PC-3 (cell line): Measurements from ENCODE around the gene MROH8. TPM values are rescaled to one million over a fixed set of nuclear protein-coding genes. Genes with fewer than 3 reads are reported as not detected.

ENCODE experiments used
- ATAC-seq: fragments of 200-7000 bp; cut with Tn5 transposase; 2 replicates; pipeline ENCODE4 v1.9.1; 2020; ENCODE audit warnings: mild to moderate bottlenecking, moderate library complexity
- BruUV-seq: library from RNA; stranded (reverse); fragments of 400-500 nt; replicated peaks from 2 replicates; lab custom pipeline; 2021; lab: Mats Ljungman, UMichigan
- CTCF ChIA-PET: fragments of 300-600 bp; sonication (Branson Sonifier 250); formaldehyde crosslinking; loops from one replicate; lab custom pipeline; 2022; ENCODE audit warnings: antibody characterized with exemption; lab: Charles Lee
- POLR2A ChIA-PET: fragments of 300-600 bp; sonication (Branson Sonifier 250); formaldehyde crosslinking; loops from one replicate; lab custom pipeline; 2022; ENCODE audit warnings: antibody characterized with exemption; ENCODE audit not compliant: unreplicated experiment; lab: Charles Lee
- DNase-seq: peaks from one replicate; pipeline ENCODE4 v3.0.0-alpha.2; 2015
- H2AFZ ChIP-seq: fragments of 300-600 bp; sonication (generic); 2 replicates; pipeline ENCODE4 v1.6.0; 2016; ENCODE audit warnings: antibody characterized with exemption, low read length
- H3F3A ChIP-seq: fragments of 300-600 bp; sonication (generic); one replicate; pipeline ENCODE4 v1.6.0; 2017; ENCODE audit warnings: antibody characterized with exemption, low read length, control low read depth, mild to moderate bottlenecking; ENCODE audit not compliant: unreplicated experiment
- H3K27ac ChIP-seq: fragments of 300-600 bp; sonication (generic); 2 replicates; pipeline ENCODE4 v1.5.1; 2016; ENCODE audit warnings: mild to moderate bottlenecking, low read length
- H3K27me3 ChIP-seq: fragments of 300-600 bp; sonication (generic); 2 replicates; pipeline ENCODE4 v1.6.1; 2016; ENCODE audit warnings: low read length, mixed read lengths
- H3K36me3 ChIP-seq: fragments of 300-600 bp; sonication (generic); 2 replicates; pipeline ENCODE4 v1.6.1; 2016; ENCODE audit warnings: low read depth, mixed run types, low read length, mixed read lengths
- H3K4me1 ChIP-seq: fragments of 300-600 bp; sonication (generic); 2 replicates; pipeline ENCODE4 v1.5.1; 2016; ENCODE audit warnings: low read length; ENCODE audit not compliant: insufficient read depth
- H3K4me2 ChIP-seq: fragments of 300-600 bp; sonication (generic); 2 replicates; pipeline ENCODE4 v1.6.0; 2016; ENCODE audit warnings: low read length
- H3K4me3 ChIP-seq: fragments of 300-600 bp; sonication (generic); 2 replicates; pipeline ENCODE4 v1.5.1; 2016; ENCODE audit warnings: mild to moderate bottlenecking, low read length, mixed read lengths
- H3K79me2 ChIP-seq: fragments of 300-600 bp; sonication (generic); 2 replicates; pipeline ENCODE4 v1.6.1; 2017; ENCODE audit warnings: low read length, mixed read lengths
- H3K9ac ChIP-seq: fragments of 300-600 bp; sonication (generic); 2 replicates; pipeline ENCODE4 v1.6.0; 2016; ENCODE audit warnings: mild to moderate bottlenecking, low read length
- H3K9me2 ChIP-seq: fragments of 300-600 bp; sonication (generic); replicated peaks from 2 replicates; pipeline ENCODE4 v1.6.1; 2016; ENCODE audit warnings: mixed run types, low read length, mixed read lengths
- H3K9me3 ChIP-seq: fragments of 300-600 bp; sonication (generic); 2 replicates; pipeline ENCODE4 v1.6.1; 2016; ENCODE audit warnings: low read length, mixed read lengths
- H4K20me1 ChIP-seq: fragments of 300-600 bp; sonication (generic); 2 replicates; pipeline ENCODE4 v1.6.1; 2016; ENCODE audit warnings: low read length, mixed read lengths
- EZH2 ChIP-seq: fragments of 300-600 bp; sonication (generic); IDR thresholded peaks from one replicate; pipeline ENCODE4 v1.6.1; 2017; ENCODE audit warnings: antibody characterized with exemption, mild to moderate bottlenecking, low read length; ENCODE audit not compliant: unreplicated experiment
- EZH2phosphoT487 ChIP-seq: fragments of 300-600 bp; sonication (generic); IDR thresholded peaks from 2 replicates; pipeline ENCODE4 v1.6.1; 2018; ENCODE audit warnings: mild to moderate bottlenecking, antibody characterized with exemption, low read length, borderline replicate concordance
- intact Hi-C: fragments of 100-400 bp; cut with micrococcal nuclease; formaldehyde crosslinking; loops from 2 replicates; pipeline ENCODE4 v1.9.0; 2023
- total RNA-seq: library from RNA; depleted of rRNA; stranded (reverse); fragments of >200 nt; gene quantifications from 2 replicates; pipeline ENCODE4 v1.2.3, GENCODE V29; 2014
- TF ChIP-seq, protein P1 (sequence below): fragments of 300-600 bp; sonication (generic); conservative IDR thresholded peaks from 2 replicates; pipeline ENCODE4 v1.5.1; 2017; ENCODE audit warnings: antibody characterized with exemption, low read depth, mild to moderate bottlenecking, low read length

The MROH8 gene
- total RNA-seq, 1 experiment from 2014 or later, result 0.98 TPM

DNA sequence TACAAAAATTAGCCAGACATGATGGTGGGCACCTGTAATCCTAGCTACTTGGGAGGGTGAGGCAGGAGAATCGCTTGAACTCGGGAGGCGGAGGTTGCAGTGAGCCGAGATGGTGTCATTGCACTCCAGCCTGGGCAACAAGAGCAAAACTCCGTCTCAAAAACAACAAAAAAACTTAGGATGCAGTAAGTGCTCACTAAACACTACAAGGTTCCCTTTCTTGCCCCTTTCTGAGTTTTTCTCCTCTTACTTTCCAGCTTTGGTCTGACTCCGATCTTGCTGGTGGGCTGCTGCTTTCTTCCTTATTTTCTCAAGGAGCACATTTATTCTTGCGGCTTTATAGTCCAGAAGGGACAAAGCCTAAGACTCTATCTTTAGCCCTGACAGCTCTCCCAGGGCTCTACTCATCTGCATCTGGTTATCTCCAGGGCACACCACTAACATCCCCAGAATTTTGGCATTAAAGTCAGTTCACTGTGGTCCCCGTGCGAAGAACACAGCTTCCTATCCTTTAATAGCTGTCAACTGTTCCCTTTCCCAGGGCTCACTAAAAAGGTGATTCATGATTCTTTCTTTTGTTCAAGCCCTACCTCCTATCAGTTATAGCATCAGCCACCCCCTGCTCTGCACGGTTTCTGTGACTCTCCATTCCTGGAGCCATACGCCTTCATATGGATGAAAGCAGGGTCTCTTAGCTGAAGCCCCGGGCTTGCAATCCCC is 17.4 kb downstream of the MROH8 start:
- ChIA-PET POLR2A (no interaction called here), CTCF (no interaction called here)
- intact Hi-C loops, result no loop called here
- no peaks in the 10 kb centered on the region for H4K20me1 ChIP-seq
- TF ChIP-seq, protein P1, sequence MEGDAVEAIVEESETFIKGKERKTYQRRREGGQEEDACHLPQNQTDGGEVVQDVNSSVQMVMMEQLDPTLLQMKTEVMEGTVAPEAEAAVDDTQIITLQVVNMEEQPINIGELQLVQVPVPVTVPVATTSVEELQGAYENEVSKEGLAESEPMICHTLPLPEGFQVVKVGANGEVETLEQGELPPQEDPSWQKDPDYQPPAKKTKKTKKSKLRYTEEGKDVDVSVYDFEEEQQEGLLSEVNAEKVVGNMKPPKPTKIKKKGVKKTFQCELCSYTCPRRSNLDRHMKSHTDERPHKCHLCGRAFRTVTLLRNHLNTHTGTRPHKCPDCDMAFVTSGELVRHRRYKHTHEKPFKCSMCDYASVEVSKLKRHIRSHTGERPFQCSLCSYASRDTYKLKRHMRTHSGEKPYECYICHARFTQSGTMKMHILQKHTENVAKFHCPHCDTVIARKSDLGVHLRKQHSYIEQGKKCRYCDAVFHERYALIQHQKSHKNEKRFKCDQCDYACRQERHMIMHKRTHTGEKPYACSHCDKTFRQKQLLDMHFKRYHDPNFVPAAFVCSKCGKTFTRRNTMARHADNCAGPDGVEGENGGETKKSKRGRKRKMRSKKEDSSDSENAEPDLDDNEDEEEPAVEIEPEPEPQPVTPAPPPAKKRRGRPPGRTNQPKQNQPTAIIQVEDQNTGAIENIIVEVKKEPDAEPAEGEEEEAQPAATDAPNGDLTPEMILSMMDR, result no peak
- no peak for TF ChIP-seq EZH2phosphoT487
- no peak for TF ChIP-seq EZH2
- no peak overlapping the region for H3K9ac ChIP-seq
- no peak overlapping the region for H3K4me3 ChIP-seq
- no peaks in the 10 kb centered on the region for H3K36me3 ChIP-seq
- no TSS peak for BruUV-seq
- no peaks in the 10 kb centered on the region for H3K79me2 ChIP-seq
- no peaks in the 10 kb centered on the region for H3K4me1 ChIP-seq
- H3K9me3 ChIP-seq, result no peaks in the 10 kb centered on the region
- no peaks in the 10 kb centered on the region for H3F3A ChIP-seq
- no peak overlapping the region for H2AFZ ChIP-seq
- H3K27me3 ChIP-seq, result no peaks in the 10 kb centered on the region; the same call in 1 of the 2 replicates
- H3K9me2 ChIP-seq, result no peaks in the 10 kb centered on the region
- ATAC-seq, result no peak
- H3K27ac ChIP-seq, result no peak overlapping the region
- DNase-seq, result no peak
- H3K4me2 ChIP-seq, result no peak overlapping the region

DNA sequence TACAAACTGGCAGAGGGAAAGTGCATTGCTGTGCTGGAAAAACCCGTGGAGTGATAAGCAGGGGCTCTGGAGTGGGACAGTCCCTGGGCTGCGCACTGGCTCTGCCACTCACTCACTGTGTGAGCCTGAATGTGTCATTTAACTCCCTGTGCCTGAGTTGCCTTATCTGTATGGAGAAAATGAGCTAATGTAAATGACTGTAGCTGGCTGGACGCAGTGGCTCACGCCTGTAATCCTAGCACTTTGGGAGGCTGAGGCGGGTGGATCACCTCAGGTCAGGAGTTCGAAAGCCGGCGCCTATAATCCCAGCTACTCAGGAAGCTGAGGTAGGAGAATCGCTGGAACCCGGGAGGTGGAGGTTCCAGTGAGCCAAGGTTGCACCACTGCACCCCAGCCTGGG is 18.7 kb downstream of the MROH8 start:
- Histone ChIP-seq H3K9me3 (no peaks in the 10 kb centered on the region), H3K4me2 (no peak overlapping the region), H3K9me2 (no peaks in the 10 kb centered on the region), H3K4me3 (no peak overlapping the region), H2AFZ (no peak overlapping the region), H3F3A (no peaks in the 10 kb centered on the region), H3K27ac (no peak overlapping the region), H3K36me3 (no peaks in the 10 kb centered on the region), H4K20me1 (no peaks in the 10 kb centered on the region), H3K9ac (no peak overlapping the region), H3K4me1 (no peaks in the 10 kb centered on the region), H3K79me2 (no peaks in the 10 kb centered on the region), H3K27me3 (no peaks in the 10 kb centered on the region; the same call in 1 of the 2 replicates)
- no peak for DNase-seq
- ChIA-PET CTCF (no interaction called here), POLR2A (no interaction called here)
- no TSS peak for BruUV-seq
- no peak for TF ChIP-seq EZH2phosphoT487
- intact Hi-C loops, result no loop called here
- no peak for ATAC-seq

DNA sequence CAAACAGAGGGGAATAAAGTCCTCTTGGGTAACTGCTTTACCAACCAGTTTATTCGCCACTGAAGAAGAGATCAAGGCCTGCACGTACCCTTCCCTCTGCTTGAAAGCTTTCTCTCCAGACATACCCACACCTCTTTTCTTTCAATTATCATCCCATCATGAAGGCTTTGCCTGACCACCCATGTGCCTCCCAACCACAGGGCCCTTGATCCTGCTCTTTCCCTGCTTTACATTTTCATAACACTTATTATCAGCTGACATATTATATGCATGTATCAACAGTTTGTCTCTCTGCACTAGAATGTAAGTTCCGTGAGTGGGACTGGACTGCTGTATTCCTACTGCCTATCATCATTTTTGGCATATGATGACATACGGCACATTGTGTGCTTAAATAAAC is 21.1 kb downstream of the MROH8 start:
- DNase-seq (no peak), ATAC-seq (no peak)
- no TSS peak for BruUV-seq

More for the DNA sequence above, 21.1 kb downstream of the MROH8 start:
- no peak for TF ChIP-seq EZH2
- TF ChIP-seq, protein P1, result no peak
- TF ChIP-seq EZH2phosphoT487, result no peak
- no peak overlapping the region for H3K4me2 ChIP-seq
- CTCF ChIA-PET, result no interaction called here
- POLR2A ChIA-PET, result no interaction called here
- no peak overlapping the region for H3K27ac ChIP-seq
- no peak overlapping the region for H3K4me3 ChIP-seq
- H4K20me1 ChIP-seq, result no peaks in the 10 kb centered on the region
- no peaks in the 10 kb centered on the region for H3K9me3 ChIP-seq
- no peaks in the 10 kb centered on the region for H3K27me3 ChIP-seq
- H3K4me1 ChIP-seq, result no peaks in the 10 kb centered on the region
- no peak overlapping the region for H3K9ac ChIP-seq
- no peak overlapping the region for H2AFZ ChIP-seq
- no peaks in the 10 kb centered on the region for H3F3A ChIP-seq
- intact Hi-C loops, result no loop called here
- H3K36me3 ChIP-seq, result no peaks in the 10 kb centered on the region
- no peaks in the 10 kb centered on the region for H3K9me2 ChIP-seq
- no peaks in the 10 kb centered on the region for H3K79me2 ChIP-seq
